ENCODE data around the gene TRAM2. TPM values are rescaled to one million over a fixed set of nuclear protein-coding genes. Genes with fewer than 3 reads are reported as not detected.

Gene TRAM2
- total and polyA plus RNA-seq, 10 of the 15 experiments (the other 5 are each of a cell fraction or from before 2014, with no cell fraction given), result 2.5 to 15.0 (median 11.0) TPM

GRCh38 chr6:52546678-52547077, 30.2 kb downstream of the TRAM2 start (continued):
- peak; percentile 77 for TF ChIP-seq JUNB (IDR thresholded peaks at IDR 0.05)
- TF ChIP-seq RELA (IDR thresholded peaks at IDR 0.05; ENCODE audit: borderline replicate concordance, partially characterized antibody), result no peak
- TF ChIP-seq IRF5 (IDR thresholded peaks at IDR 0.05; ENCODE audit: borderline replicate concordance), result no peak
- no peak for TF ChIP-seq ZNF207 (IDR thresholded peaks at IDR 0.05; ENCODE audit: borderline replicate concordance)
- peak; percentile 83 to 88 for TF ChIP-seq BHLHE40 (IDR thresholded peaks at IDR 0.05; ENCODE audit: borderline replicate concordance in 1 of 2, low read depth in 2 of 2, low read length in 1 of 2)
- no peak for TF ChIP-seq SMARCA5 (IDR thresholded peaks at IDR 0.05)
- no peak for TF ChIP-seq PKNOX1 (IDR thresholded peaks at IDR 0.05)
- TF ChIP-seq ETV6 (conservative IDR thresholded peaks at IDR 0.05 in 1 of 2, IDR thresholded peaks at IDR 0.05 in 1 of 2; ENCODE audit: borderline replicate concordance in 1 of 2, low read depth in 1 of 2), result no peak
- TF ChIP-seq RELB (IDR thresholded peaks at IDR 0.05; ENCODE audit: low read depth), result no peak
- 0 out of 2 replicates have a peak, but pooled peaks have one; percentile 22 for TF ChIP-seq GABPA (IDR thresholded peaks at IDR 0.05; ENCODE audit: low read depth)
- TF ChIP-seq TAF1 (IDR thresholded peaks at IDR 0.05; ENCODE audit: borderline replicate concordance, low read depth, low read length), result no peak
- no peak for TF ChIP-seq SUZ12 (IDR thresholded peaks at IDR 0.05; ENCODE audit: unreplicated experiment)
- no peak for TF ChIP-seq RFX5 (IDR thresholded peaks at IDR 0.05; ENCODE audit: low read depth, low read length)
- TF ChIP-seq YY1 (IDR thresholded peaks at IDR 0.05; ENCODE audit: low read depth, low read length), result no peak
- TF ChIP-seq KAT2A (conservative IDR thresholded peaks at IDR 0.05; ENCODE audit: control insufficient read depth, low read depth, low read length), result no peak
- no peak for TF ChIP-seq USF1 (IDR thresholded peaks at IDR 0.05; ENCODE audit: borderline replicate concordance, extremely low read length, insufficient read depth, low read depth, low read length)
- peak; percentile 26; the same call in 1 of the 2 replicates for TF ChIP-seq RUNX3 (IDR thresholded peaks at IDR 0.05; ENCODE audit: low read length)
- no peak for TF ChIP-seq CBFB (IDR thresholded peaks at IDR 0.05; ENCODE audit: low read depth)
- TF ChIP-seq FOXM1 (IDR thresholded peaks at IDR 0.05; ENCODE audit: low read depth, low read length), result 0 out of 2 replicates have a peak, but pooled peaks have one; percentile 25
- no peak for TF ChIP-seq EED (IDR thresholded peaks at IDR 0.05; ENCODE audit: low read depth)
- no peak for TF ChIP-seq NFXL1 (IDR thresholded peaks at IDR 0.05; ENCODE audit: borderline replicate concordance)
- TF ChIP-seq SKIL (IDR thresholded peaks at IDR 0.05; ENCODE audit: low read depth, poor library complexity, severe bottlenecking), result no peak
- TF ChIP-seq SP1 (IDR thresholded peaks at IDR 0.05; ENCODE audit: low read depth, low read length), result no peak
- TF ChIP-seq CHD4 (IDR thresholded peaks at IDR 0.05), result no peak
- TF ChIP-seq CREB1 (IDR thresholded peaks at IDR 0.05; ENCODE audit: low read depth), result 0 out of 2 replicates have a peak, but pooled peaks have one; percentile 9
- no peak for TF ChIP-seq PAX5 (IDR thresholded peaks at IDR 0.05; ENCODE audit: borderline replicate concordance, low read depth, low read length)
